GM12892 (cell line): ENCODE measurements around the gene OVCH1.

Experiments
- POLR2A ChIP-seq: IDR thresholded peaks from 2 replicates; pipeline ENCODE4 v1.6.1; 2011; ENCODE audit warnings: low read depth, low read length, control low read depth
- TAF1 ChIP-seq: IDR thresholded peaks from 2 replicates; pipeline ENCODE4 v1.6.1; 2011; ENCODE audit warnings: low read depth, mild to moderate bottlenecking, control low read depth, low read length, borderline replicate concordance

- TF ChIP-seq TAF1 (no peak), POLR2A (no peak)
These were observed 22.2 kb upstream of the OVCH1 start for GRCh38 chr12:29519585-29520182.
